Keratinocyte (primary cell): ENCODE measurements around the gene ZBTB43. TPM values are rescaled to one million over a fixed set of nuclear protein-coding genes. Genes with fewer than 3 reads are reported as not detected.

ENCODE experiments used
- DNase-seq: peaks from one replicate; pipeline ENCODE4 v3.0.0-alpha.2; 2011; ENCODE audit warnings: low read depth, missing footprints, low spot score
- FAIRE-seq: peaks from 2 replicates; lab custom pipeline; 2011; peaks lifted over from hg19 to GRCh38; lab: Jason Lieb, UNC
- H2AFZ ChIP-seq: 2 replicates; pipeline ENCODE4 v1.6.0; 2012; ENCODE audit warnings: low read length, control low read depth, inconsistent platforms; ENCODE audit not compliant: control insufficient read depth
- H3K27ac ChIP-seq: 2 replicates; pipeline ENCODE4 v1.5.1; 2011; ENCODE audit warnings: low read length; ENCODE audit not compliant: control insufficient read depth, insufficient read depth
- H3K27me3 ChIP-seq: 3 replicates; pipeline ENCODE4 v1.6.0; 2011; ENCODE audit warnings: low read length; ENCODE audit not compliant: control insufficient read depth, insufficient read depth; ENCODE audit errors: extremely low read depth
- H3K36me3 ChIP-seq, 2 experiments: 2 replicates in 1 of 2; 3 replicates in 1 of 2; pipeline ENCODE4 v1.5.1; 2011; ENCODE audit warnings: low read length in 2 of 2, mild to moderate bottlenecking in 1 of 2; ENCODE audit not compliant: control insufficient read depth in 2 of 2, insufficient read depth in 2 of 2; ENCODE audit errors: extremely low read depth in 1 of 2
- H3K4me1 ChIP-seq: 3 replicates; pipeline ENCODE4 v1.5.1; 2011; ENCODE audit warnings: low read length; ENCODE audit not compliant: control insufficient read depth, insufficient read depth; ENCODE audit errors: extremely low read depth
- H3K4me2 ChIP-seq: 3 replicates; pipeline ENCODE4 v1.6.0; 2011; ENCODE audit warnings: low read depth, low read length; ENCODE audit not compliant: control insufficient read depth, insufficient read depth; ENCODE audit errors: extremely low read depth
- H3K4me3 ChIP-seq, 3 experiments: fragments of 200-600 bp in 1 of 3; sonication (generic) in 1 of 3; 2 replicates in 2 of 3; 3 replicates in 1 of 3; pipeline ENCODE4 v1.5.1; 2011 to 2016; ENCODE audit warnings: low read length in 3 of 3, mild to moderate bottlenecking in 3 of 3, control low read depth in 2 of 3, inconsistent platforms in 1 of 3, low read depth in 1 of 3, mixed read lengths in 1 of 3, mixed run types in 1 of 3, moderate library complexity in 1 of 3; ENCODE audit not compliant: control insufficient read depth in 2 of 3, insufficient read depth in 2 of 3; ENCODE audit errors: extremely low read depth in 1 of 3
- H3K79me2 ChIP-seq: 2 replicates; pipeline ENCODE4 v1.6.0; 2012; ENCODE audit warnings: low read length; ENCODE audit not compliant: control insufficient read depth, insufficient read depth
- H3K9ac ChIP-seq: 3 replicates; pipeline ENCODE4 v1.6.0; 2011; ENCODE audit warnings: low read length; ENCODE audit not compliant: control insufficient read depth, insufficient read depth; ENCODE audit errors: extremely low read depth
- H3K9me1 ChIP-seq: 3 replicates; pipeline ENCODE4 v1.6.0; 2011; ENCODE audit warnings: low read length; ENCODE audit not compliant: control insufficient read depth, insufficient read depth; ENCODE audit errors: extremely low read depth
- H3K9me3 ChIP-seq: 2 replicates; pipeline ENCODE4 v1.5.1; 2012; ENCODE audit warnings: low read depth, low read length; ENCODE audit not compliant: control insufficient read depth
- H4K20me1 ChIP-seq: 3 replicates; pipeline ENCODE4 v1.6.0; 2011; ENCODE audit warnings: low read length; ENCODE audit not compliant: control insufficient read depth, insufficient read depth; ENCODE audit errors: extremely low read depth
- EZH2 ChIP-seq: IDR thresholded peaks from one replicate; pipeline ENCODE4 v1.6.1; 2012; ENCODE audit warnings: inconsistent platforms, mild to moderate bottlenecking, low read length, moderate library complexity
- dilution Hi-C: fragments of 300-500 bp; cut with MboI; formaldehyde crosslinking; loops from one replicate; pipeline ENCODE4 v1.7.0; 2020; ENCODE audit warnings: low sequenced_read_pairs; ENCODE audit not compliant: extremely low pct_ligation_motif_present
- polyA plus RNA-seq, 5 experiments: library from polyadenylated mRNA; depleted of rRNA in 3 of 5; stranded (reverse) in 3 of 5; stranded (forward) in 1 of 5; unstranded in 1 of 5; fragments of >200 nt; gene quantifications; 1 replicate in 1 of 5; 2 replicates in 3 of 5; 3 replicates in 1 of 5; pipeline versions ENCODE4 v1.2.1 to v1.2.3, GENCODE V29; 2011 to 2012; ENCODE audit warnings: missing spikeins in 2 of 5, low read depth in 1 of 5, low replicate concordance in 1 of 5
- TF ChIP-seq, protein P1 (sequence below), 3 experiments: IDR thresholded peaks in 1 of 3; conservative IDR thresholded peaks in 1 of 3; optimal IDR thresholded peaks in 1 of 3; 2 replicates in 2 of 3; 3 replicates in 1 of 3; pipeline versions ENCODE3 to v1.5.1; 2011; ENCODE audit warnings: low read length in 3 of 3, mild to moderate bottlenecking in 3 of 3, moderate library complexity in 2 of 3, control low read depth in 1 of 3, inconsistent platforms in 1 of 3; ENCODE audit not compliant: insufficient read depth in 2 of 3; ENCODE audit errors: extremely low read depth in 1 of 3

Gene ZBTB43
- polyA plus RNA-seq, 1 donor (not counting 4 experiments of a cell fraction or from before 2014, with no cell fraction given), result 24.3 TPM

DNA sequence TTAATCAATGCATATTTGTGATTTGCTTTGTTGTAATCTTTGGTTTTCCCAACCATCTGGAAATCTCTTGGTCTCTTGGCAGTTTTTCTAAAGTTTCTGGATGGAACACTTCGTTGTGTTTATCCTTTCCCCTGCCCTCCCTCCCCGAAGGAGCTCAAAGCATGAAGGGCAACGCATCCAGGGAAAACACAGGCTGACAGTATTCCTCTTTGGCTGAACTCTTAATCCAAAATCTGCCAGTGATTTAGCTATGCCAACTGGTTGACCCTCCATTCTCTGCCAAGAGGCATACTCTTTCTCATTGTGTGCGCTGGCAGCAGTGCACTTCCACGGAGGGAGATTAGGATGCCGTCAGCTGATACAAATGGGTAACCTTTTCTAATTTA, 76.1 kb downstream of the ZBTB43 start:
- Histone ChIP-seq H3K9me1 (peaks cover 4% of the 10 kb centered on the region), H3K4me1 (no peaks in the 10 kb centered on the region), H3K27me3 (no peaks in the 10 kb centered on the region), H2AFZ (no peak overlapping the region), H3K27ac (no peak overlapping the region), H3K4me3 (no peak overlapping the region), H3K4me2 (no peak overlapping the region), H3K79me2 (peaks cover 2% of the 10 kb centered on the region), H3K9me3 (no peaks in the 10 kb centered on the region), H4K20me1 (peaks cover 2% of the 10 kb centered on the region), H3K9ac (no peak overlapping the region), H3K36me3 (peaks cover 15 to 24% of the 10 kb centered on the region in 2 experiments)
- FAIRE-seq, result no peak
- dilution Hi-C loops, result no loop called here
- TF ChIP-seq EZH2, result no peak
- TF ChIP-seq, protein P1, sequence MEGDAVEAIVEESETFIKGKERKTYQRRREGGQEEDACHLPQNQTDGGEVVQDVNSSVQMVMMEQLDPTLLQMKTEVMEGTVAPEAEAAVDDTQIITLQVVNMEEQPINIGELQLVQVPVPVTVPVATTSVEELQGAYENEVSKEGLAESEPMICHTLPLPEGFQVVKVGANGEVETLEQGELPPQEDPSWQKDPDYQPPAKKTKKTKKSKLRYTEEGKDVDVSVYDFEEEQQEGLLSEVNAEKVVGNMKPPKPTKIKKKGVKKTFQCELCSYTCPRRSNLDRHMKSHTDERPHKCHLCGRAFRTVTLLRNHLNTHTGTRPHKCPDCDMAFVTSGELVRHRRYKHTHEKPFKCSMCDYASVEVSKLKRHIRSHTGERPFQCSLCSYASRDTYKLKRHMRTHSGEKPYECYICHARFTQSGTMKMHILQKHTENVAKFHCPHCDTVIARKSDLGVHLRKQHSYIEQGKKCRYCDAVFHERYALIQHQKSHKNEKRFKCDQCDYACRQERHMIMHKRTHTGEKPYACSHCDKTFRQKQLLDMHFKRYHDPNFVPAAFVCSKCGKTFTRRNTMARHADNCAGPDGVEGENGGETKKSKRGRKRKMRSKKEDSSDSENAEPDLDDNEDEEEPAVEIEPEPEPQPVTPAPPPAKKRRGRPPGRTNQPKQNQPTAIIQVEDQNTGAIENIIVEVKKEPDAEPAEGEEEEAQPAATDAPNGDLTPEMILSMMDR (optimal IDR thresholded peaks at IDR 0.05 in 1 of 3, IDR thresholded peaks at IDR 0.05 in 1 of 3, conservative IDR thresholded peaks at IDR 0.05 in 1 of 3; ENCODE audit: extremely low read depth in 1 of 3, insufficient read depth in 2 of 3, low read length in 3 of 3), result no peak
- DNase-seq, result no peak

DNA sequence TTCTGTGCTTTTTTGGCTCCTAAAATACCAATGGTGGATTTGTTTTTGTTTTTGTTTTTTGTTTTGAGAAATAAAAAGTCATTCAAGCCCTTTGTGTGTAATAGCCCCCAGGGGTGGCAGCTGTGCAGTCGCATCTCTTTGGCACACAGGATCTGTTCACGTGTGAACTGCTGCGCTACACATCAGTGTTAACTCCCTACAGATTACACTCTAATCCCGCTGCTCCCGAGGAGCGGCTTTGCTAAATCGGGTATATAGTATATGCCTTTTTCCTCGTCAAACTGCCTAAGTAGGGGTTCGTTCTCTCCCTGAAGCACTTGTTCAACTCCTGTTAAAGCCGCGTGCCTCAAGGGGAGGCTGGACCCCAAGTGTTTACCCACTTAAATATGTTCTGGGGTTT, 77.9 kb downstream of the ZBTB43 start:
- dilution Hi-C loops, result no loop called here
- H3K27ac ChIP-seq, result no peak overlapping the region
- H3K4me1 ChIP-seq, result no peaks in the 10 kb centered on the region
- H3K36me3 ChIP-seq, result peaks cover 15 to 24% of the 10 kb centered on the region in 2 experiments
- H3K79me2 ChIP-seq, result no peaks in the 10 kb centered on the region
- no peak overlapping the region for H3K9ac ChIP-seq
- H3K27me3 ChIP-seq, result no peaks in the 10 kb centered on the region
- no peak overlapping the region for H3K4me3 ChIP-seq
- peaks cover 4% of the 10 kb centered on the region for H3K9me1 ChIP-seq
- H4K20me1 ChIP-seq, result peaks cover 2% of the 10 kb centered on the region
- H2AFZ ChIP-seq, result no peak overlapping the region
- FAIRE-seq (no peak), DNase-seq (no peak)
- H3K4me2 ChIP-seq, result no peak overlapping the region
- H3K9me3 ChIP-seq, result no peaks in the 10 kb centered on the region
- TF ChIP-seq, protein P1 (optimal IDR thresholded peaks at IDR 0.05 in 1 of 3, IDR thresholded peaks at IDR 0.05 in 1 of 3, conservative IDR thresholded peaks at IDR 0.05 in 1 of 3; ENCODE audit: extremely low read depth in 1 of 3, insufficient read depth in 2 of 3, low read length in 3 of 3), result no peak
- no peak for TF ChIP-seq EZH2
